B cell (primary cell): ENCODE measurements around the gene CFAP70.

Experiments used
- CTCF ChIP-seq: fragments of 200-600 bp; IDR thresholded peaks from one replicate; pipeline ENCODE4 v1.8.0; 2022; ENCODE audit warnings: antibody characterized with exemption, mild to moderate bottlenecking
- EZH2 ChIP-seq: IDR thresholded peaks from 2 replicates; pipeline ENCODE4 v1.6.1; 2012; ENCODE audit warnings: borderline replicate concordance, low read depth, mild to moderate bottlenecking, moderate library complexity, low read length; ENCODE audit not compliant: insufficient read depth, poor library complexity, severe bottlenecking

- TF ChIP-seq EZH2, result no peak
- TF ChIP-seq CTCF, result no peak
These were observed 18.0 kb upstream of the CFAP70 start for GRCh38 chr10:73376679-73377078.
